ENCODE results near the gene ZNF771.

ZNF771 gene

GRCh38 chr16:30407102-30407803 lies at the start of gene ZNF771:
Gene ZNF771 (plus strand): TSS chr16:30407606. CDS start chr16:30408054, 448 bp downstream.
- TF ChIP-seq CTCF (IDR thresholded peaks at IDR 0.05) = no peak
- TF ChIP-seq ZFX (IDR thresholded peaks at IDR 0.05; ENCODE audit: borderline replicate concordance) = no peak
- H3K27ac ChIP-seq = peak within 1 kb of the TSS; percentile 87

- TF ChIP-seq ZFX (IDR thresholded peaks at IDR 0.05; ENCODE audit: borderline replicate concordance) (no peak), CTCF (IDR thresholded peaks at IDR 0.05) (no peak)
- peak overlapping the region; percentile 92 for H3K27ac ChIP-seq
These were observed 49.5 kb upstream of the ZNF771 start for GRCh38 chr16:30357715-30358576.

GRCh38 chr16:30358577-30358936 lies 48.8 kb upstream of the ZNF771 start:
- TF ChIP-seq CTCF (IDR thresholded peaks at IDR 0.05) (no peak), ZFX (IDR thresholded peaks at IDR 0.05; ENCODE audit: borderline replicate concordance) (no peak)
- 0 out of 2 replicates have a peak overlapping the region, but pooled peaks have one; percentile 7 for H3K27ac ChIP-seq

GRCh38 chr16:30358990-30359870 lies 48.2 kb upstream of the ZNF771 start:
- no peak for TF ChIP-seq CTCF (IDR thresholded peaks at IDR 0.05)
- TF ChIP-seq ZFX (IDR thresholded peaks at IDR 0.05; ENCODE audit: borderline replicate concordance) = no peak
- peak overlapping the region; percentile 7; the same call in 1 of the 2 replicates for H3K27ac ChIP-seq

GRCh38 chr16:30359871-30360170 lies 47.6 kb upstream of the ZNF771 start:
- peak overlapping the region; percentile 7; the same call in 1 of the 2 replicates for H3K27ac ChIP-seq
- TF ChIP-seq ZFX (IDR thresholded peaks at IDR 0.05; ENCODE audit: borderline replicate concordance) = no peak
- no peak for TF ChIP-seq CTCF (IDR thresholded peaks at IDR 0.05)

- TF ChIP-seq ZFX (IDR thresholded peaks at IDR 0.05; ENCODE audit: borderline replicate concordance) (no peak), CTCF (IDR thresholded peaks at IDR 0.05) (no peak)
- H3K27ac ChIP-seq = no peak overlapping the region
These were observed 46.2 kb upstream of the ZNF771 start for GRCh38 chr16:30361180-30361579.
